ENCODE measurements around the gene VEGFA. TPM values are rescaled to one million over a fixed set of nuclear protein-coding genes. Genes with fewer than 3 reads are reported as not detected.

Gene VEGFA
- total RNA-seq, 1 experiment from 2014 or later: 116 TPM

- POLR2A ChIA-PET (ENCODE audit: low non-redundant PET): no interaction called here
Observed at GRCh38 chr6:43831191-43831590, 61.2 kb downstream of the VEGFA start.

DNA sequence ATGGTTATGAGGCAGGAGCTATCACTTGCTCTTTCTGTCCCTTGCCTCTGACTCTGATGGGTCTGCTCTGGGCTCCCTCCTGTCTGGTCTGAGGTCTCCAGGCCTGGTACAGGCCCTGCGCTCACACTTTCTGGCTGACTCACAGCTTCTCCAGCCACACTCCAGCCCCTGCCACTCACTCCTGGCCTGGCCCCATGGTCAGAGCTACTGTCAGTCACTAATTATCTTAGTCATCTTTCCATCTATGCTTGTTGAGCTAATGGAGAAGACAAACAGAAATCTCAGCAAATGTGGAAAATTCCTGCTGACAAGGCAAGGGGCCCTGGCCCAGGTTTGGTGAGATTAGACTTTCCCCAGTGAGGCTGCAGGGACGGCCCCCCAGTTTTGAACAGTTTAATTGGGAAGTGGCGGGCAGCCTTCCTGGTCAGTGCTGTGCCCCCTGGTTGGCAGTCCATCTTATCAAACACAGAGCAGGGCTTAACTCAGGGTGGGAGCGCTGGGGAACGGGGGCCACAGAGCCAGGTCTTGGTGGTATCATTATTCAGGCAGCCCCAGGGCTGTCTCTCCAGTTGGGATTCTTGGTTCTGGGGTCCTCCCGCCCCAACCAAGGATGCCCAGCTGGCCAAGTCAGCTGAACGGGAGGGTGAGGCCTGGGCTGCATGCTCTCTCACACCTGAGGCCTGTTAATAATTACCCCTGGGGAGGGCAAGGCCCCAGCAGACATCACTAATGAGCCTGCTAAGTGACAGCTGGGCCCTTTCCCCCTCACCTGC is 63.4 kb downstream of the VEGFA start:
- BruUV-seq (replicated peaks): no TSS peak
- intact Hi-C loops (cut with micrococcal nuclease; ENCODE audit: unreplicated experiment): no loop called here
- Histone ChIP-seq H3K36me3 (ENCODE audit: insufficient read depth, low read length, poor library complexity, severe bottlenecking) (no peaks in the 10 kb centered on the region), H3K27me3 (replicated peaks; ENCODE audit: insufficient read depth, low read depth, low read length, poor library complexity) (no peaks in the 10 kb centered on the region), H3K27ac (ENCODE audit: low read depth, low read length, poor library complexity, severe bottlenecking) (no peak overlapping the region), H3K4me3 (ENCODE audit: low read depth, low read length, poor library complexity, severe bottlenecking) (no peak overlapping the region), H3K4me1 (ENCODE audit: insufficient read depth, low read length, poor library complexity, severe bottlenecking) (no peaks in the 10 kb centered on the region), H3K9me3 (ENCODE audit: low read depth, low read length, poor library complexity, severe bottlenecking) (no peaks in the 10 kb centered on the region)
- no peak for DNase-seq (ENCODE audit: low spot score)
- CTCF ChIA-PET: no interaction called here
- TF ChIP-seq, protein P1, sequence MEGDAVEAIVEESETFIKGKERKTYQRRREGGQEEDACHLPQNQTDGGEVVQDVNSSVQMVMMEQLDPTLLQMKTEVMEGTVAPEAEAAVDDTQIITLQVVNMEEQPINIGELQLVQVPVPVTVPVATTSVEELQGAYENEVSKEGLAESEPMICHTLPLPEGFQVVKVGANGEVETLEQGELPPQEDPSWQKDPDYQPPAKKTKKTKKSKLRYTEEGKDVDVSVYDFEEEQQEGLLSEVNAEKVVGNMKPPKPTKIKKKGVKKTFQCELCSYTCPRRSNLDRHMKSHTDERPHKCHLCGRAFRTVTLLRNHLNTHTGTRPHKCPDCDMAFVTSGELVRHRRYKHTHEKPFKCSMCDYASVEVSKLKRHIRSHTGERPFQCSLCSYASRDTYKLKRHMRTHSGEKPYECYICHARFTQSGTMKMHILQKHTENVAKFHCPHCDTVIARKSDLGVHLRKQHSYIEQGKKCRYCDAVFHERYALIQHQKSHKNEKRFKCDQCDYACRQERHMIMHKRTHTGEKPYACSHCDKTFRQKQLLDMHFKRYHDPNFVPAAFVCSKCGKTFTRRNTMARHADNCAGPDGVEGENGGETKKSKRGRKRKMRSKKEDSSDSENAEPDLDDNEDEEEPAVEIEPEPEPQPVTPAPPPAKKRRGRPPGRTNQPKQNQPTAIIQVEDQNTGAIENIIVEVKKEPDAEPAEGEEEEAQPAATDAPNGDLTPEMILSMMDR (conservative IDR thresholded peaks at IDR 0.05; ENCODE audit: low read depth, low read length): no peak
- TF ChIP-seq EZH2 (IDR thresholded peaks at IDR 0.05; ENCODE audit: borderline replicate concordance, low read depth, low read length, poor library complexity, severe bottlenecking): no peak
- POLR2A ChIA-PET (ENCODE audit: low non-redundant PET): no interaction called here

More at GRCh38 chr6:43831191-43831590, 61.2 kb downstream of the VEGFA start:
- Histone ChIP-seq H3K4me3 (ENCODE audit: low read depth, low read length, poor library complexity, severe bottlenecking) (no peak overlapping the region), H3K4me1 (ENCODE audit: insufficient read depth, low read length, poor library complexity, severe bottlenecking) (no peaks in the 10 kb centered on the region), H3K9me3 (ENCODE audit: low read depth, low read length, poor library complexity, severe bottlenecking) (no peaks in the 10 kb centered on the region), H3K27me3 (replicated peaks; ENCODE audit: insufficient read depth, low read depth, low read length, poor library complexity) (no peaks in the 10 kb centered on the region), H3K27ac (ENCODE audit: low read depth, low read length, poor library complexity, severe bottlenecking) (no peak overlapping the region), H3K36me3 (ENCODE audit: insufficient read depth, low read length, poor library complexity, severe bottlenecking) (no peaks in the 10 kb centered on the region)
- DNase-seq (ENCODE audit: low spot score): no peak
- TF ChIP-seq EZH2 (IDR thresholded peaks at IDR 0.05; ENCODE audit: borderline replicate concordance, low read depth, low read length, poor library complexity, severe bottlenecking): no peak
- TF ChIP-seq, protein P1 (conservative IDR thresholded peaks at IDR 0.05; ENCODE audit: low read depth, low read length): no peak
- CTCF ChIA-PET: no interaction called here
- intact Hi-C loops (cut with micrococcal nuclease; ENCODE audit: unreplicated experiment): no loop called here
- BruUV-seq (replicated peaks): no TSS peak

DNA sequence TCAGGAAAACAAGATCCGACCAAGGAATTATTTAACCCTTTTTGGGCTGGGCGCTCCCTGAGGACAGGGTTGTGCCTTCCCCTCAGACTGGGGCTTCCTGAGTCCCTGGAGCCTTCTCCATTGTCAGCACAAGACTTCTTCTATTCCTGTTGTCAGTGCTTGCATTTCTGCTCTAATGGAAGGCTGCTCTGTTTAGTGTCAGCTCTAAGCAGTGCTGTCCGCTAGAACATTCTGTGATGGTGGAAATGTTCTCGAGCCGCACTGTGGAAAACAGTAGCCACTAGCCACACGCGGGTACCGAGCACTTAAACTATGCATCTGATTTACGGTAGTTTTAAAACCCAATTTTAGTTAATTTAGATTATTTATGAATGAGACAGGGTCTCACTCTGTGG is 64.0 kb downstream of the VEGFA start:
- no peak for DNase-seq (ENCODE audit: low spot score)
- no TSS peak for BruUV-seq (replicated peaks)
- Histone ChIP-seq H3K36me3 (ENCODE audit: insufficient read depth, low read length, poor library complexity, severe bottlenecking) (no peaks in the 10 kb centered on the region), H3K9me3 (ENCODE audit: low read depth, low read length, poor library complexity, severe bottlenecking) (no peaks in the 10 kb centered on the region), H3K4me1 (ENCODE audit: insufficient read depth, low read length, poor library complexity, severe bottlenecking) (no peaks in the 10 kb centered on the region), H3K4me3 (ENCODE audit: low read depth, low read length, poor library complexity, severe bottlenecking) (no peak overlapping the region), H3K27me3 (replicated peaks; ENCODE audit: insufficient read depth, low read depth, low read length, poor library complexity) (no peaks in the 10 kb centered on the region), H3K27ac (ENCODE audit: low read depth, low read length, poor library complexity, severe bottlenecking) (no peak overlapping the region)
- ChIA-PET CTCF (no interaction called here), POLR2A (ENCODE audit: low non-redundant PET) (no interaction called here)
- TF ChIP-seq, protein P1 (conservative IDR thresholded peaks at IDR 0.05; ENCODE audit: low read depth, low read length): no peak
- TF ChIP-seq EZH2 (IDR thresholded peaks at IDR 0.05; ENCODE audit: borderline replicate concordance, low read depth, low read length, poor library complexity, severe bottlenecking): no peak
- intact Hi-C loops (cut with micrococcal nuclease; ENCODE audit: unreplicated experiment): no loop called here

Measured in A673 (cell line).